GM12878 (cell line): ENCODE measurements around the gene AAGAB.

Source experiments
- BHLHE40 ChIP-seq, 2 experiments: fragments of 450-650 bp in 1 of 2; IDR thresholded peaks; 2 replicates each; pipeline ENCODE4 v1.6.1; 2011 to 2017; ENCODE audit warnings: low read depth in 2 of 2, borderline replicate concordance in 1 of 2, improper control_type of control experiment in 1 of 2, low read length in 1 of 2, mild to moderate bottlenecking in 1 of 2
- ETV6 ChIP-seq, 2 experiments: fragments of 450-650 bp in 1 of 2; IDR thresholded peaks in 1 of 2; conservative IDR thresholded peaks in 1 of 2; 2 replicates each; pipeline ENCODE4 v1.6.1; 2014; ENCODE audit warnings: antibody characterized with exemption in 1 of 2, borderline replicate concordance in 1 of 2, low read depth in 1 of 2, mild to moderate bottlenecking in 1 of 2, moderate library complexity in 1 of 2
- POLR2A ChIP-seq: IDR thresholded peaks from 2 replicates; pipeline ENCODE4 v1.6.1; 2011; ENCODE audit warnings: low read depth, mild to moderate bottlenecking, low read length
- SMC3 ChIP-seq: IDR thresholded peaks from 2 replicates; pipeline ENCODE4 v1.6.1; 2011; ENCODE audit warnings: low read length, improper control_type of control experiment, borderline replicate concordance
- ZNF207 ChIP-seq: fragments of 450-650 bp; IDR thresholded peaks from 2 replicates; pipeline ENCODE4 v1.6.1; 2014; ENCODE audit warnings: antibody characterized with exemption, mild to moderate bottlenecking, borderline replicate concordance

GRCh38 chr15:67181221-67181639 lies 73.2 kb downstream of the AAGAB start:
- TF ChIP-seq POLR2A (peak; percentile 41; the same call in 1 of the 2 replicates), BHLHE40 (IDR thresholded peaks at IDR 0.05; ENCODE audit: borderline replicate concordance in 1 of 2, low read depth in 2 of 2, low read length in 1 of 2) (no peak), SMC3 (0 out of 2 replicates have a peak, but pooled peaks have one; percentile 17), ETV6 (conservative IDR thresholded peaks at IDR 0.05 in 1 of 2, IDR thresholded peaks at IDR 0.05 in 1 of 2; ENCODE audit: borderline replicate concordance in 1 of 2, low read depth in 1 of 2) (no peak), ZNF207 (no peak)
